SK-N-SH (cell line): ENCODE data around the gene TMEM213. TPM values are rescaled to one million over a fixed set of nuclear protein-coding genes. Genes with fewer than 3 reads are reported as not detected.

Source experiments
- CTCF ChIA-PET: fragments of 300-600, 350-600 bp; formaldehyde crosslinking; extraction: SDS; loops from one replicate; lab custom pipeline; 2021; lab: Yijun Ruan, JAX
- POLR2A ChIA-PET: fragments of 350-600 bp; sonication (Branson Sonifier 250); formaldehyde crosslinking; extraction: SDS; loops from one replicate; lab custom pipeline; 2020; ENCODE audit warnings: antibody characterized with exemption, inconsistent platforms; lab: Yijun Ruan, JAX
- DNase-seq: peaks from one replicate; pipeline ENCODE4 v3.0.0; 2012
- H2AFZ ChIP-seq: fragments of 200-600 bp; sonication (generic); 2 replicates; pipeline ENCODE4 v1.8.1; 2016; ENCODE audit warnings: antibody characterized with exemption, mild to moderate bottlenecking, low read depth
- H3F3A ChIP-seq: fragments of 200-600 bp; sonication (generic); replicated peaks from 2 replicates; pipeline ENCODE3; 2016; ENCODE audit warnings: antibody characterized with exemption, mild to moderate bottlenecking; ENCODE audit not compliant: insufficient read depth
- H3K27ac ChIP-seq, 2 experiments: fragments of 200-500 bp in 1 of 2; fragments of 200-600 bp in 1 of 2; sonication (Bioruptor generic) in 1 of 2; sonication (generic), shearing (Covaris generic) in 1 of 2; 2 replicates each; pipeline versions ENCODE4 v1.5.1 to v1.6.1; 2014 to 2016; ENCODE audit warnings: low read depth in 2 of 2, inconsistent platforms in 1 of 2, low read length in 1 of 2, mild to moderate bottlenecking in 1 of 2, mixed read lengths in 1 of 2
- H3K27me3 ChIP-seq: fragments of 200-600 bp; sonication (generic), shearing (Covaris generic); 2 replicates; pipeline ENCODE4 v1.6.1; 2016; ENCODE audit warnings: mixed run types; ENCODE audit not compliant: insufficient read depth
- H3K36me3 ChIP-seq, 2 experiments: fragments of 200-500 bp in 1 of 2; fragments of 200-600 bp in 1 of 2; sonication (Bioruptor generic) in 1 of 2; sonication (generic) in 1 of 2; replicated peaks in 1 of 2; 2 replicates each; pipeline versions ENCODE3 to v1.5.1; 2014 to 2016; ENCODE audit warnings: low read length in 1 of 2, mild to moderate bottlenecking in 1 of 2; ENCODE audit not compliant: insufficient read depth in 2 of 2, control insufficient read depth in 1 of 2
- H3K4me1 ChIP-seq, 2 experiments: fragments of 200-500 bp in 1 of 2; fragments of 200-600 bp in 1 of 2; sonication (Bioruptor generic) in 1 of 2; sonication (generic), shearing (Covaris generic) in 1 of 2; 2 replicates each; pipeline versions ENCODE4 v1.5.1 to v1.6.1; 2014 to 2016; ENCODE audit warnings: low read depth in 1 of 2, low read length in 1 of 2, mixed run types in 1 of 2; ENCODE audit not compliant: insufficient read depth in 2 of 2, control insufficient read depth in 1 of 2
- H3K4me2 ChIP-seq: fragments of 200-600 bp; sonication (generic), shearing (Covaris generic); 2 replicates; pipeline ENCODE4 v1.6.1; 2017; ENCODE audit warnings: mixed run types
- H3K4me3 ChIP-seq, 2 experiments: fragments of 200-500 bp in 1 of 2; fragments of 200-600 bp in 1 of 2; sonication (Bioruptor generic) in 1 of 2; sonication (generic), shearing (Covaris generic) in 1 of 2; 2 replicates each; pipeline versions ENCODE4 v1.5.1 to v1.8.1; 2014 to 2016; ENCODE audit warnings: low read depth in 2 of 2, inconsistent platforms in 1 of 2, low read length in 1 of 2, mild to moderate bottlenecking in 1 of 2, mixed read lengths in 1 of 2, moderate library complexity in 1 of 2
- H3K79me2 ChIP-seq: fragments of 200-600 bp; sonication (generic); 2 replicates; pipeline ENCODE4 v1.8.1; 2017; ENCODE audit warnings: mild to moderate bottlenecking; ENCODE audit not compliant: insufficient read depth
- H3K9ac ChIP-seq: fragments of 200-600 bp; sonication (generic); 2 replicates; pipeline ENCODE4 v1.6.1; 2017; ENCODE audit warnings: mixed run types
- H3K9me2 ChIP-seq: fragments of 200-600 bp; sonication (generic); 2 replicates; pipeline ENCODE4 v1.6.1; 2017; ENCODE audit warnings: mixed run types
- H3K9me3 ChIP-seq: fragments of 200-600 bp; sonication (generic); 2 replicates; pipeline ENCODE4 v1.6.1; 2017; ENCODE audit warnings: mixed run types, mild to moderate bottlenecking, moderate library complexity
- H4K20me1 ChIP-seq: fragments of 200-600 bp; sonication (generic); 2 replicates; pipeline ENCODE4 v1.6.1; 2017; ENCODE audit warnings: mild to moderate bottlenecking, mixed run types; ENCODE audit not compliant: insufficient read depth
- CHD2 ChIP-seq: fragments of 150-350 bp; IDR thresholded peaks from 2 replicates; pipeline ENCODE4 v1.6.1; 2018; ENCODE audit warnings: low read length; ENCODE audit not compliant: partially characterized antibody
- EP300 ChIP-seq, 2 experiments: IDR thresholded peaks; 2 replicates each; pipeline versions ENCODE4 v1.4.0 to v1.6.1; 2012; ENCODE audit warnings: borderline replicate concordance in 1 of 2, low read depth in 1 of 2, low read length in 1 of 2
- EZH2phosphoT487 ChIP-seq: fragments of 200-600 bp; sonication (generic); IDR thresholded peaks from 2 replicates; pipeline ENCODE4 v1.6.1; 2017; ENCODE audit warnings: low read depth, mixed run types, mild to moderate bottlenecking, antibody characterized with exemption, moderate library complexity, borderline replicate concordance
- GABPA ChIP-seq: IDR thresholded peaks from 2 replicates; pipeline ENCODE4 v1.4.0; 2012; ENCODE audit warnings: low read depth, mild to moderate bottlenecking
- JUND ChIP-seq: IDR thresholded peaks from 2 replicates; pipeline ENCODE4 v1.4.0; 2012
- MEF2A ChIP-seq: IDR thresholded peaks from 2 replicates; pipeline ENCODE4 v1.4.0; 2012; ENCODE audit warnings: low read depth, borderline replicate concordance
- NFIC ChIP-seq: IDR thresholded peaks from 2 replicates; pipeline ENCODE4 v1.4.0; 2012; ENCODE audit warnings: borderline replicate concordance
- NRF1 ChIP-seq: IDR thresholded peaks from 2 replicates; pipeline ENCODE4 v1.6.1; 2012; ENCODE audit warnings: low read depth, mild to moderate bottlenecking, low read length
- RCOR1 ChIP-seq: fragments of 150-350 bp; IDR thresholded peaks from 2 replicates; pipeline ENCODE4 v1.6.1; 2017; ENCODE audit warnings: antibody characterized with exemption, low read length
- RFX5 ChIP-seq: IDR thresholded peaks from 2 replicates; pipeline ENCODE4 v1.6.1; 2012; ENCODE audit warnings: mild to moderate bottlenecking, improper control_type of control experiment, low read length
- RXRA ChIP-seq: IDR thresholded peaks from 2 replicates; pipeline ENCODE4 v1.4.0; 2012; ENCODE audit warnings: low read depth, mild to moderate bottlenecking, borderline replicate concordance
- SIN3A ChIP-seq: IDR thresholded peaks from 2 replicates; pipeline ENCODE4 v1.6.1; 2012; ENCODE audit warnings: low read depth, mild to moderate bottlenecking, low read length, moderate library complexity, borderline replicate concordance
- TCF12 ChIP-seq: IDR thresholded peaks from 2 replicates; pipeline ENCODE4 v1.4.0; 2012
- WGBS: methylation state at CpG from one replicate; pipeline ENCODE4 v1.1.6; 2017; ENCODE audit warnings: low lambda C conversion rate; 5-methylcytosine and 5-hydroxymethylcytosine counted together
- polyA plus RNA-seq, 3 experiments: library from polyadenylated mRNA; depleted of rRNA; stranded (reverse); fragments of >200 nt; gene quantifications; 2 replicates each; pipeline ENCODE4 v1.2.3, GENCODE V29; 2012
- TF ChIP-seq, protein P1 (sequence below): IDR thresholded peaks from 2 replicates; pipeline ENCODE4 v1.4.0; 2012; ENCODE audit warnings: low read depth, borderline replicate concordance
- TF ChIP-seq, protein P2 (sequence below): fragments of 200-600 bp; sonication (generic); IDR thresholded peaks from 2 replicates; pipeline ENCODE4 v1.6.1; 2017; ENCODE audit warnings: antibody characterized with exemption, mild to moderate bottlenecking, moderate library complexity
- TF ChIP-seq, protein P3 (sequence below): IDR thresholded peaks from 2 replicates; pipeline ENCODE4 v1.4.0; 2012; ENCODE audit warnings: low read depth, borderline replicate concordance
- TF ChIP-seq, protein P4 (sequence below): IDR thresholded peaks from 2 replicates; pipeline ENCODE4 v1.4.0; 2012; ENCODE audit warnings: low read depth
- TF ChIP-seq, protein P5 (sequence below): IDR thresholded peaks from 2 replicates; pipeline ENCODE4 v1.6.1; 2012; ENCODE audit warnings: mild to moderate bottlenecking, low read depth, low read length, moderate library complexity

The TMEM213 gene
- polyA plus RNA-seq, 1 of the 3 experiments (the other 2 are of a cell fraction): not detected

DNA sequence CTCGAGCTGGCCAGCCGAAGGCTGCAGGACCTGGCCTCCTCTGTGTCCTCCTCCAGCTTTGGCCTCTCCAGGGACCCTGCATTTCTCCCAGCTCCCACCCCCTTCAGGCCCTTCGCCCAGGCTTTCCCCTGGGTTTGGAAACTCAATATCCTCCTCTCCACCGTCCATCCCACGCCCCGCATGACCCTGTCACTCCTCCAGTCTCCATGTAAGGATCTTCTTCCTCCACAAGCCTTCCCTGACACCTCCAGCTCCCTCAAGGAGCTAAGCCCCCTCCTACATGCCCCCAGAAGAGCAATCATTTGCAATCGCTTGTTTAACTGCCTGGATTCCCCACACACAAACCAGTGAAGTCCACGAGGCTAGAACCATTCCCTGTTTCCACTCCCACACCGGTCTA is 24.6 kb upstream of the TMEM213 start:
- H3K36me3 ChIP-seq: no peaks in the 10 kb centered on the region
- no peak for DNase-seq
- no peak for TF ChIP-seq CHD2
- no peak for TF ChIP-seq NRF1
- no peak for TF ChIP-seq RXRA
- no peak for TF ChIP-seq SIN3A
- TF ChIP-seq, protein P1, sequence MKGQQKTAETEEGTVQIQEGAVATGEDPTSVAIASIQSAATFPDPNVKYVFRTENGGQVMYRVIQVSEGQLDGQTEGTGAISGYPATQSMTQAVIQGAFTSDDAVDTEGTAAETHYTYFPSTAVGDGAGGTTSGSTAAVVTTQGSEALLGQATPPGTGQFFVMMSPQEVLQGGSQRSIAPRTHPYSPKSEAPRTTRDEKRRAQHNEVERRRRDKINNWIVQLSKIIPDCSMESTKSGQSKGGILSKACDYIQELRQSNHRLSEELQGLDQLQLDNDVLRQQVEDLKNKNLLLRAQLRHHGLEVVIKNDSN: no peak
- TF ChIP-seq, protein P2, sequence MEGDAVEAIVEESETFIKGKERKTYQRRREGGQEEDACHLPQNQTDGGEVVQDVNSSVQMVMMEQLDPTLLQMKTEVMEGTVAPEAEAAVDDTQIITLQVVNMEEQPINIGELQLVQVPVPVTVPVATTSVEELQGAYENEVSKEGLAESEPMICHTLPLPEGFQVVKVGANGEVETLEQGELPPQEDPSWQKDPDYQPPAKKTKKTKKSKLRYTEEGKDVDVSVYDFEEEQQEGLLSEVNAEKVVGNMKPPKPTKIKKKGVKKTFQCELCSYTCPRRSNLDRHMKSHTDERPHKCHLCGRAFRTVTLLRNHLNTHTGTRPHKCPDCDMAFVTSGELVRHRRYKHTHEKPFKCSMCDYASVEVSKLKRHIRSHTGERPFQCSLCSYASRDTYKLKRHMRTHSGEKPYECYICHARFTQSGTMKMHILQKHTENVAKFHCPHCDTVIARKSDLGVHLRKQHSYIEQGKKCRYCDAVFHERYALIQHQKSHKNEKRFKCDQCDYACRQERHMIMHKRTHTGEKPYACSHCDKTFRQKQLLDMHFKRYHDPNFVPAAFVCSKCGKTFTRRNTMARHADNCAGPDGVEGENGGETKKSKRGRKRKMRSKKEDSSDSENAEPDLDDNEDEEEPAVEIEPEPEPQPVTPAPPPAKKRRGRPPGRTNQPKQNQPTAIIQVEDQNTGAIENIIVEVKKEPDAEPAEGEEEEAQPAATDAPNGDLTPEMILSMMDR: no peak
- TF ChIP-seq MEF2A: no peak
- TF ChIP-seq EP300 (IDR thresholded peaks at IDR 0.05; ENCODE audit: borderline replicate concordance in 1 of 2, low read depth in 1 of 2, low read length in 1 of 2): no peak
- no peak for TF ChIP-seq GABPA
- no peak for TF ChIP-seq RFX5
- no peak for TF ChIP-seq TCF12
- TF ChIP-seq RCOR1: no peak
- H3K4me1 ChIP-seq: no peaks in the 10 kb centered on the region
- H4K20me1 ChIP-seq: no peaks in the 10 kb centered on the region
- H3K4me2 ChIP-seq: no peak overlapping the region
- H3K4me3 ChIP-seq: no peak overlapping the region
- ChIA-PET CTCF (no interaction called here), POLR2A (no interaction called here)
- no peak overlapping the region for H3K27ac ChIP-seq
- no peaks in the 10 kb centered on the region for H3K79me2 ChIP-seq
- H2AFZ ChIP-seq: no peak overlapping the region
- no peaks in the 10 kb centered on the region for H3K27me3 ChIP-seq
- H3K9me2 ChIP-seq: no peaks in the 10 kb centered on the region
- no peak overlapping the region for H3K9ac ChIP-seq
- no peaks in the 10 kb centered on the region for H3K9me3 ChIP-seq
- no peaks in the 10 kb centered on the region for H3F3A ChIP-seq
- 46% methylated on average over 9 of the region's 9 CpGs for WGBS

DNA sequence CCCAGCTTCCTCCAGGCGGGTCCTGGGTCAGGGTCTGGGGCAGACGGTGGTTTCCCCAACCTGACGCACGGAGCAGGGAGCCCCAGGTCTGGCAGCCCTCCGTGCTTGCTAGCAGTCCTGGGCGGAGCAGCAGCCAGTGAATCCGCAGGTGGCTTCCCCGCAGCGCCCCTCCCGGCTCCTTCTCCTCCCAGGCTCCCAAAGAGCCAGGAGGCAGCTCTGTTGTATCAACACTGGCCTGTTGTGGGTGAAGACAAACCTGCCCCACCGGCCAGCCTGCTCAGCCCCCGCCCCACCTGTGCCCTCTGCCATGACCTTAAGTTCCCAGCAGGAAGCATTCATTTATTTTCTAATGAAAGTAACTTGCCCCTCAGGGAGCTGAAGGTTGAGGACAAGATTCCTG is 24.0 kb upstream of the TMEM213 start:
- H3K79me2 ChIP-seq: no peaks in the 10 kb centered on the region
- no peak overlapping the region for H2AFZ ChIP-seq
- H3K27me3 ChIP-seq: no peaks in the 10 kb centered on the region
- no peaks in the 10 kb centered on the region for H3K9me3 ChIP-seq
- no peaks in the 10 kb centered on the region for H4K20me1 ChIP-seq
- POLR2A ChIA-PET: no interaction called here
- H3K9ac ChIP-seq: no peak overlapping the region
- WGBS: 46% methylated on average over 8 of the region's 12 CpGs
- H3K27ac ChIP-seq: no peak overlapping the region
- no peaks in the 10 kb centered on the region for H3K36me3 ChIP-seq
- no peaks in the 10 kb centered on the region for H3K4me1 ChIP-seq
- no peaks in the 10 kb centered on the region for H3K9me2 ChIP-seq
- H3K4me2 ChIP-seq: no peak overlapping the region
- no peaks in the 10 kb centered on the region for H3F3A ChIP-seq
- no peak overlapping the region for H3K4me3 ChIP-seq
- DNase-seq: no peak
- CTCF ChIA-PET: no interaction called here
- TF ChIP-seq EZH2phosphoT487: no peak
- TF ChIP-seq NFIC: no peak
- no peak for TF ChIP-seq JUND
- TF ChIP-seq CHD2: no peak
- no peak for TF ChIP-seq RFX5
- TF ChIP-seq, protein P3, sequence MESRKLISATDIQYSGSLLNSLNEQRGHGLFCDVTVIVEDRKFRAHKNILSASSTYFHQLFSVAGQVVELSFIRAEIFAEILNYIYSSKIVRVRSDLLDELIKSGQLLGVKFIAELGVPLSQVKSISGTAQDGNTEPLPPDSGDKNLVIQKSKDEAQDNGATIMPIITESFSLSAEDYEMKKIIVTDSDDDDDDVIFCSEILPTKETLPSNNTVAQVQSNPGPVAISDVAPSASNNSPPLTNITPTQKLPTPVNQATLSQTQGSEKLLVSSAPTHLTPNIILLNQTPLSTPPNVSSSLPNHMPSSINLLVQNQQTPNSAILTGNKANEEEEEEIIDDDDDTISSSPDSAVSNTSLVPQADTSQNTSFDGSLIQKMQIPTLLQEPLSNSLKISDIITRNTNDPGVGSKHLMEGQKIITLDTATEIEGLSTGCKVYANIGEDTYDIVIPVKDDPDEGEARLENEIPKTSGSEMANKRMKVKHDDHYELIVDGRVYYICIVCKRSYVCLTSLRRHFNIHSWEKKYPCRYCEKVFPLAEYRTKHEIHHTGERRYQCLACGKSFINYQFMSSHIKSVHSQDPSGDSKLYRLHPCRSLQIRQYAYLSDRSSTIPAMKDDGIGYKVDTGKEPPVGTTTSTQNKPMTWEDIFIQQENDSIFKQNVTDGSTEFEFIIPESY: no peak
- TF ChIP-seq, protein P1: no peak
- TF ChIP-seq, protein P4, sequence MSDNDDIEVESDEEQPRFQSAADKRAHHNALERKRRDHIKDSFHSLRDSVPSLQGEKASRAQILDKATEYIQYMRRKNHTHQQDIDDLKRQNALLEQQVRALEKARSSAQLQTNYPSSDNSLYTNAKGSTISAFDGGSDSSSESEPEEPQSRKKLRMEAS: no peak
- TF ChIP-seq, protein P5, sequence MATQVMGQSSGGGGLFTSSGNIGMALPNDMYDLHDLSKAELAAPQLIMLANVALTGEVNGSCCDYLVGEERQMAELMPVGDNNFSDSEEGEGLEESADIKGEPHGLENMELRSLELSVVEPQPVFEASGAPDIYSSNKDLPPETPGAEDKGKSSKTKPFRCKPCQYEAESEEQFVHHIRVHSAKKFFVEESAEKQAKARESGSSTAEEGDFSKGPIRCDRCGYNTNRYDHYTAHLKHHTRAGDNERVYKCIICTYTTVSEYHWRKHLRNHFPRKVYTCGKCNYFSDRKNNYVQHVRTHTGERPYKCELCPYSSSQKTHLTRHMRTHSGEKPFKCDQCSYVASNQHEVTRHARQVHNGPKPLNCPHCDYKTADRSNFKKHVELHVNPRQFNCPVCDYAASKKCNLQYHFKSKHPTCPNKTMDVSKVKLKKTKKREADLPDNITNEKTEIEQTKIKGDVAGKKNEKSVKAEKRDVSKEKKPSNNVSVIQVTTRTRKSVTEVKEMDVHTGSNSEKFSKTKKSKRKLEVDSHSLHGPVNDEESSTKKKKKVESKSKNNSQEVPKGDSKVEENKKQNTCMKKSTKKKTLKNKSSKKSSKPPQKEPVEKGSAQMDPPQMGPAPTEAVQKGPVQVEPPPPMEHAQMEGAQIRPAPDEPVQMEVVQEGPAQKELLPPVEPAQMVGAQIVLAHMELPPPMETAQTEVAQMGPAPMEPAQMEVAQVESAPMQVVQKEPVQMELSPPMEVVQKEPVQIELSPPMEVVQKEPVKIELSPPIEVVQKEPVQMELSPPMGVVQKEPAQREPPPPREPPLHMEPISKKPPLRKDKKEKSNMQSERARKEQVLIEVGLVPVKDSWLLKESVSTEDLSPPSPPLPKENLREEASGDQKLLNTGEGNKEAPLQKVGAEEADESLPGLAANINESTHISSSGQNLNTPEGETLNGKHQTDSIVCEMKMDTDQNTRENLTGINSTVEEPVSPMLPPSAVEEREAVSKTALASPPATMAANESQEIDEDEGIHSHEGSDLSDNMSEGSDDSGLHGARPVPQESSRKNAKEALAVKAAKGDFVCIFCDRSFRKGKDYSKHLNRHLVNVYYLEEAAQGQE: no peak
